Endothelial cell of hepatic sinusoid (primary cell): ENCODE results near the gene LRRC71.

ENCODE experiments used
- in situ Hi-C: cut with HindIII; loops from 2 replicates; pipeline ENCODE4 v1.10.0; 2017; ENCODE audit warnings: low sequenced_read_pairs

The LRRC71 gene

DNA sequence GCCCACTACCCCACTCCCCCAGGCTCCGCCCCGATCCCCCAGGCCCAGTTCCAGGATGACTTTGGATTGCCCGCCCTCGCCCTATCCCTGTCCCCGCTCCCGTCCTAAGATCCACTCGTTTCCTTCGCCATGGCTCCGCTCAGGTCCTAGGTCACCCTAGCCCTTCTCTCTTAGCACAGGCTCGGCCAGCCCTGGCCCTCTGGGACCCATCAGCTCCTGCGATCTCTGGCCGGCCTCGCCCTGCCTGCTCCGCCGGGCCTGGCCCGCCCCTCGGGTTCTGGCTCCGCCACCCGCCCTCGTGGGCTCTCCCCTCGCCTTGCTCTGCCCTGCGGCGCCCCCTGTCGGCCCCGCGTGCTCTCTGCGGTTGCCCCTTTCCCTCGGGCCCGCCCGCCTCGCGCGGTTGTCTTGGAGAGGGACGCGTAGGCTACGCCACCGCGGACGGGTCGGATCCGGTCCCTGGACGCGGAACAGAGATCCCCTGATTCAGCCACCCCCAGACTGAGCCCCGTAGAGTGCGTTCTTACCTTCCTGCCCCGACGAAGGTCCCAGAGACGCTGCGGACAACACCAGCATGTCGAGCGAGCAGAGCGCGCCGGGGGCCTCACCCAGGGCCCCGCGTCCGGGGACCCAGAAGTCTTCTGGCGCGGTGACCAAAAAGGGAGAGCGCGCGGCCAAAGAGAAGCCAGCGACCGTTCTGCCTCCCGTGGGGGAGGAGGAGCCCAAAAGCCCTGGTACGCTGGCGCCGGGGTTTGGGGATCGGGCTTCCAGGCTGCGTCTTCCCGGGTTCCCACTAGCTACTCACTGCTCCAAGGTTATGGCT lies at the start of gene LRRC71:
Gene LRRC71 (plus strand): TSS at position 400 of the 820 bp plus-strand sequence. CDS start 172 bp downstream, at position 572.
- in situ Hi-C loops = no loop called here

DNA sequence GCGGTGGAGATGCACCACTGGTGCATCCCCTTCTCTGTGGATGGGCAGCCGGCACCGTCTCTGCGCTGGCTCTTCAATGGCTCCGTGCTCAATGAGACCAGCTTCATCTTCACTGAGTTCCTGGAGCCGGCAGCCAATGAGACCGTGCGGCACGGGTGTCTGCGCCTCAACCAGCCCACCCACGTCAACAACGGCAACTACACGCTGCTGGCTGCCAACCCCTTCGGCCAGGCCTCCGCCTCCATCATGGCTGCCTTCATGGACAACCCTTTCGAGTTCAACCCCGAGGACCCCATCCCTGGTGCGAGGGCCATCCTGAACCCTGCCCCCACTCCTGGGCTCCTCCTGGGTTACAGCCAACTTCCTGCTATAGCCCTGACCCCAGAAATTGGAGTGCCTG lies 46.8 kb upstream of the LRRC71 start:
- in situ Hi-C loops = no loop called here

GRCh38 chr1:156874142-156874541 lies 46.3 kb upstream of the LRRC71 start:
- in situ Hi-C loops = no loop called here

DNA sequence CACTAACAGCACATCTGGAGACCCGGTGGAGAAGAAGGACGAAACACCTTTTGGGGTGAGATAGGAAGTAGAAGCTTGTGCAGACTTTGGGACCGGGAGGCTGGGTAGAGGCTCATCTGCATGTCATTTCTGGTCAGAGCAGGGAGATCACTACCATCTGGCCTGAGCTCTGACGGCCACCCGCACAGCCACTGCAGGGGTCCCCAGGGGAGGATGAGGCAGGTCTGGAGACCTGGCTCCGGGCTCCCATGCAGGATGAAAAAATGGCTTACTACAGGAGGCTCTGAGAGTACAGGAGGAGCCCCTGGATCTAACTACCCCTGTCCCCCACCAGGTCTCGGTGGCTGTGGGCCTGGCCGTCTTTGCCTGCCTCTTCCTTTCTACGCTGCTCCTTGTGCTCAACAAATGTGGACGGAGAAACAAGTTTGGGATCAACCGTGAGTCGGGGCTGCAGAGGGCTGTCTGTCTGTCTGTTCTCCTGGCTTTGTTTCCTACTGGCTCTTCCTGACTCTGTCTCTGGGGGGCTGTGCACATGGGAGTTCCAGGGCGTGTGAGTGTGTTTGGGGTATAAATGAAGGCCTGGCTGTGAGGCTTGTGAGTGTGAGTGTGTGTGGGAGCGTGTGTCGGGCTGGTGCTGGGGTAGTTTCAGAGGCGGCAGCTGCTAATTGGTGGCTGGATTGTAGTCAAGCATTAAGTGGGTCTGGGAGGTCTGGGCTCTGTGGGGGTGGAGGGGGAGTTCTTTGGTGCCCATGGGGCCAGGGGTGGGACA lies 45.7 kb upstream of the LRRC71 start:
- in situ Hi-C loops = no loop called here

DNA sequence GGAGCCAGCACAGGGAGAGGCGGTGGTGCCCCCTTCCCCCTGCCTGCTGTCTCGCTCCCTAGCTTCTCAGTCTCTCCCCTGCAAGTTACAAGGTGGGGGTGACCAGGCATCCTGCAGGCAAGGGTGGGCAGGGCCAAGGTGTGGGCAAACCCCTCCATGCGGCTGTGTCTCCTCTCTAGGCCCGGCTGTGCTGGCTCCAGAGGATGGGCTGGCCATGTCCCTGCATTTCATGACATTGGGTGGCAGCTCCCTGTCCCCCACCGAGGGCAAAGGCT lies 45.2 kb upstream of the LRRC71 start:
- in situ Hi-C loops = no loop called here

- in situ Hi-C loops = no loop called here
Measured at GRCh38 chr1:156876281-156876680, 44.2 kb upstream of the LRRC71 start.

- in situ Hi-C loops = no loop called here
Measured at GRCh38 chr1:156877433-156878170, 42.8 kb upstream of the LRRC71 start.

DNA sequence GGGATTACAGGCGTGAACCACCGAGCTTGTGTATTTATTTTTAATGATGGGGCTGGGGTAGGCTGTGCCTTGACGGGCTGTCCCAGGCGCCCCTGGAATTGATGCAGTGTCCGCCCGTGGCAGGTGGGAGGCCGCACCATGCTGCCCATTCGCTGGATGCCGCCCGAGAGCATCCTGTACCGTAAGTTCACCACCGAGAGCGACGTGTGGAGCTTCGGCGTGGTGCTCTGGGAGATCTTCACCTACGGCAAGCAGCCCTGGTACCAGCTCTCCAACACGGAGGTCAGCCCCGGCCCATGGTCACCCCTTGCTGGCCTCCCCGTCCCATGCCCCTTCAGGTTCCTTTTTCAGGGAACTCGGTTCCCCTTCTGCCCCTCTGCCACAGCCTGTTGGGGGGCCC lies 40.6 kb upstream of the LRRC71 start:
- in situ Hi-C loops = no loop called here

GRCh38 chr1:156880473-156880872 lies 40.0 kb upstream of the LRRC71 start:
- in situ Hi-C loops = no loop called here

DNA sequence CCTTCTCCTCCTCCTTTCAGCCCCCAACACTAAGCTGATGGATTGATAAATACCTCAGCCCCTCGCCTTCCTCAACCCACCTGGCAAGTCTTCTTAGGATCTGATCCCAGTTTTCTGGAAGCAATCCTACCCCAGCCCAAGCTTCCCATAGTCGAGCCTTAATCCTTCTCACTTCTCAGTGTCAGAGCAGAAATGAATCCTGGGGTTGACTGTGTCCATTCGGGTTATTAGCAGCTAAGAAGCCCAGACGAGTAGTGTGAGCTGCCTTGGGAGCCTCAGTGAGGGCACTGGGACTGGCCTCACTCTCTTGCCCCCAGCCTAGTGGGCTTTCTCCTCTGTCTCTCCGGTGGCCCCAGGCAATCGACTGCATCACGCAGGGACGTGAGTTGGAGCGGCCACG lies 39.3 kb upstream of the LRRC71 start:
- in situ Hi-C loops = no loop called here

DNA sequence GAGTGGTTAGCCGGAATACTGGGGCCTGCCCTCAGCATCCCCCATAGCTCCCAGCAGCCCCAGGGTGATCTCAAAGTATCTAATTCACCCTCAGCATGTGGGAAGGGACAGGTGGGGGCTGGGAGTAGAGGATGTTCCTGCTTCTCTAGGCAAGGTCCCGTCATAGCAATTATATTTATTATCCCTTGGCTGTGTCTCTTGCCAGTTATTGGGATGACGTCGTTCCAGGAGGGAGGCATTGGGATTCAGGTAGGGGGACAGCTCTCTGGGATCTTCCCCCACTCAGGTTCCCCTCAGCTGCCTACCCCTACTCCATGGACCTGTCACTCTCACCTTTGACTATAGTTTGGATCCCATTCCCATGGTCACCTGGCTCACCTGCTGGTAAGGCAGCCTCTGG lies 38.8 kb upstream of the LRRC71 start:
- in situ Hi-C loops = no loop called here

DNA sequence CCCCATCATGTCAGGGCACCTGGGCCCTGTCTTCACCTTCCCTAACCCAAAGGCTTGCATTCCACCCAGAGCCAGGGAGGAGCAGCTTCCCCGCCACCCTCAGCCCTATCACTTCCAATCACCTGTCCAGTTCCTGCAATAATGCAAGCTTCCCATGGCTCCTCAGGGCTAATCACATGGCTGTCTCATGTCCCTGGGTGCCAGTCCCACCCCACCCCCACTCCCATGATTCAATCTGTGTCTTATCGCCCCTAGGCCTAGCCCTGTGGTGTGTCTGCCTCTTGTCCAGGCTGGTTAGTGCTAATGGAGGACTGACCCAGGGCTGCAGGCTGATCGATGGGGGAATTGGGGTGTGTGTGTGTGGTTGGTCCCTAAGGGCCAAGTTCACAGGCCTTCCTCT lies 37.9 kb upstream of the LRRC71 start:
- in situ Hi-C loops = no loop called here

DNA sequence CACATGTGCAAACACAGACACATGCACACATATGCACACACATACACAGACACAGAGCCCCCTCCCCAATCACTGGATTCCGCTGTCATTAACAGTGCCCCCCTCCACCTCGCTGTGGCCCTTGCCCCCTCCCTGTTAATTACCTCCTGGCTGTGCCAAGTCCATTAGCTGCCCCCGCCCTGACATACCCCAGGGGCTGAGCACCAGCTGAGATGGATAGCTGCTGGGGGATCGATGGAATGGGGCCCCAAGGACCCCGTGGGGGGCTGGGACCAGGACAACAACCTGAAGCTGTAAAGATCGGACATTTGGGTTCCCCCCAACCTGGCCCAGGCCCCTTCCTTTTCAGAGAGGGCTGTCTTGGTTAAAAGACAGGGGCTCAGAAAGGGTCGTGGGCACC lies 36.5 kb upstream of the LRRC71 start:
- in situ Hi-C loops = no loop called here

- in situ Hi-C loops = no loop called here
Measured at GRCh38 chr1:156884560-156885184, 35.8 kb upstream of the LRRC71 start.

DNA sequence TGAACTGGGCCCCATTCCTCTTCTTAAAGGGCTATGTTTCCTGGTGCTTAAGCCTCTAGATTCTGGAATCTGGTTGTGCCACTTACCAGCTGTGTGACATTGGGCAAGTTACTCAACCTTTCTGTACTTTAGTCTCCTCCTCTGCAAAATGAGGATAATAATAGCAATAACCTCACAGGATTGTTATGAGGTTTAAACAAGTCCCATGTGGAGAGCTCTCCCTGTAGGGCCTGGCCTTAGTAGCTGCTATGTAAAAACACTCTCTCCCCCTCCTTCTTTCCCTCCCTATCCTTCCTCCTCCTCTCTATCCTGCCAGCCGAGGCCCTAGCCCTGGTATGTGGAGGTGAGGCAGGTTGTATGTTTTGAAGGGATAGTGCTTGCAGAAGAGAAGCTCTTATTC lies 35.1 kb upstream of the LRRC71 start:
- in situ Hi-C loops = no loop called here

GRCh38 chr1:156885880-156886355 lies 34.5 kb upstream of the LRRC71 start:
- in situ Hi-C loops = no loop called here

DNA sequence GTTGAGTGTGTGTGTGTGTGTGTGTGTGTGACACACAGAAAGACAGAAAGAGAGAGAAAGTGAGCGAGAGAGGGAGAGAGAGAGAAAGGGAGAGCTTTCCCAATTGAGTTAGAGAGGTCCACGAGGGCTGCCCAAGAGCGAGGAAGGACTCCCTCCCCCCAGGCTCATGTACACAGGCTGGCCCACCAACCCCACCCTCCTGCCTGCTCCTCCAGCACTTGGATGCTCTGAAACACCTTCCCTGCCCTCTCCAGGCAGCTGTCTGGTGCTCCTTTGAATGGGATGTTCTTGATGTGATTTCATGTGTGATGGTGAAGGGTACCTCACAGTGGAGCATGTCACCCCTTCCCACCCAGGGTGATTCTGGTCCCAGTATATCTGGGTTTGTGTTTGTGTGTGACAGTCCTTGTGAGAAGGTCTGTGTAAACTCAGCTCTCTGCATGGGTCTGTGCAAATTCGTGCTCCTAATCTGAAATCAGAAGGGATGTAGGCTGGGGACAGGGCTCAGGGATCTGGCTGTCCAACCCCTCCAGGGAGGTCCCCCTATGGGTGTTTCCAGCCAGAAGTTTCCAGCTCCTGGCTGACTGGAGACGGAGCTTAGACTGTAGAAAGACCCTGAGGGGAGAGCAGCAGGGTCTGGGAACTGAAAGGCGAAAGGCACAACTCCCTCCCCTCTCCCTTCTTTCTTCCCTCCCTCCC lies 33.7 kb upstream of the LRRC71 start:
- in situ Hi-C loops = no loop called here

DNA sequence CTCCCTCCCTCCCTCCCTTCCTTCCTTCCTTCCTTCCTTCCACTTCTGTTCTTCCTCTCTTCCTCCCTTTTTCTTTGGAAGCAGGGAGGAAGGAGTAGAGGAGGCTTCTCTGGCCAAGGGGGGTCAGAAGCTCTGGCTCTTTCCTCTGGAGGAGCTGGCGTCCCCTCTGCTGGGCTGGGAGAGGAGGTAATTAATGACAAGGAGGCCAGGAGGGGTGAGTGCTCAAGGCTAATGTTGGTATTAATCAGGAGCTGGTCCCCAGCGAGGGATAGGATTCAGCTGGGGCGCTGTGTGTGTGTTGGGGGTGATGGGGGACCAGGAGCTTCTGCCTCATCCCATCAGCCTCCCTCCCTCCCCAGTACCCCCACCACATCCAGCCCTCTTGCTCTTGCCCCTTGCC lies 33.1 kb upstream of the LRRC71 start:
- in situ Hi-C loops = no loop called here

- in situ Hi-C loops = no loop called here
Measured at GRCh38 chr1:156887734-156888133, 32.7 kb upstream of the LRRC71 start.

DNA sequence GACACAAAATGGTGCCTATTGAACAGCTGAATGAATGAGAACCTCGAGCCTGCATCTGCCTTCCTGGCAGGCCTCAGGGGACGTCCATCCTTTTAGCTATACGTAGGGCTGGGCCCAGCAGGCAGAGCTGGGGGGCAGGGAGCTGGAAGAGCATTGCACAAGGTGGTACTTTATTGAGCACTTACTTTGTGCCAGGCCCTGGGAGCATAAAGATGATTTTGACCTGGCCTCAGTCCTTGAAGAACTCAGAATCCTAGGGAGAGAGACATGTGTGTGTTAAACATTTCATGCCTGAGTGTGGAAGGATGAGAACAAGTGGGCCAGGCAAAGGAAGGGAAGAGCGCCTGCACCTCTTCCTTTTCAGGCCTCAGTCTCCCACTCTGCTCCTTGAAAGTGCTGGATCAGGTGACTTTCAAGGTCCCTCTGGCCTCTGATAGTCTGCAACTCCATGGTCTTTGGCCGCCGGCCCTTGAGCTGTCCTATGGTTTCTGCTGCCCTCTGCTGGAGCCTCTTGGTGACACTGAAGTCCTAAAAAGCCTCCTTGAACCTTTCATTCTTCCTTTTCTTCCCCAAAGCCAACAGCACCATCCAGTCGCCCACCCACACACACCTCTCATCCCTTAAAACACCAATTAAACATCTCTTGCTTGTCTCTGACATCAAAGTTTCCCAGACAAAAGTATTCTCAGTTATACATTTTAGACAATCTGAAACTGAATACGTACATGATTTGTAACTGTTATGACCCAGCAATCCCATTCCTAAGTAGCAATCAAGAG lies 30.4 kb upstream of the LRRC71 start:
- in situ Hi-C loops = loop anchor here (5.0 to 10.0 kb wide), 2 partner anchors 48 to 75 kb away; no protein-coding TSS in a partner anchor
